Measurements from ENCODE around the gene NDUFA7. TPM values are rescaled to one million over a fixed set of nuclear protein-coding genes. Genes with fewer than 3 reads are reported as not detected.
A peak's percentile ranks its signal among the peaks of the same experiment; 100 is the strongest.
"Not testable (repeated sequence)": the region's sequence is repeated elsewhere in the genome, so short reads cannot be mapped to it uniquely, and the experiment has no call there.

Gene NDUFA7
- total RNA-seq, 2 experiments from 2014 or later, result 47.4 to 66.7 TPM

DNA sequence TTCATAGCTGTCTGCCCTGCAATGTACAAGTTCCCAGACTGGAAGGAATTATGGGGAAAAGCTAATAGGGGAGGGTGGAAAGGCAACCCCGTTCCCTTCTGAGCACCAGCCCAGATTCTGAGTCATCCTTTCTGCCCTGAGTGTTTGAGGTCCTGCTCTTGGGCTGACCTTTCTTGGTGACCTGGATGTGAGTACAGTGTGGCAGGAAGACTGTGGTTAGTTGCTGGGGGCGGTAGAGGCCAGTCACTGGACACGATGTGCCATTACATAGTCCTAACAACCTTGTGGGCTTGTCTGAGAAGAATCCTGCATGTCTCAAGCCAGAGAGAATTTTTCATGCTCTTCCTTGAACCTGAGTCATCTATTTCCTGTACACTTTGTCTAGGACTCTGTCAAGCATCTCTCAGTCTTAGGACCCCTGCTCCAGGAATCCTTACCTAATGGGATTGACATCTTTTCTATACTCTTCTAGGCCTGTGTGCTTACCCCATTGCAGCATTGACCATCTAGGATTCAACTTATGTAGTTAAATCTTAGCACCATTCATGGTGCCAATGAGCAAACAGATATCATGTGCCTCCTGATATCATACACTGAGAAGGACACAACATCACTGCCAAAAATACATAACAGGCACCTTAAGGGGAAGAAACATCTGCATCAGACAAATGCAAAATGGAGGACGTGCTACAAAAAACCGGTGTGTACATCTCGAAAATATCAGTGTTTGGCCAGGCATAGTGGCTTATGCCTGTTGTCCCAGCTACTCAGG, 34.6 kb upstream of the NDUFA7 start:
- CTCF ChIA-PET, result interaction anchor here (1.0 to 4.0 kb wide), 11 partner anchors 8 to 257 kb away, joined by 3 to 48 read pairs (median 6); partner anchors contain the start of genes ANGPTL4, KANK3 and RAB11B
- peaks cover 13% of the 10 kb centered on the region for H3K27me3 Mint-ChIP-seq
- H3K27ac Mint-ChIP-seq, result no peak overlapping the region
- DNase-seq (no peak), ATAC-seq (no peak)
- H3K4me3 Mint-ChIP-seq, result no peak overlapping the region
- H3K4me1 Mint-ChIP-seq, result peaks cover 11% of the 10 kb centered on the region
- H3K36me3 Mint-ChIP-seq, result no peaks in the 10 kb centered on the region
- H3K9me3 Mint-ChIP-seq (ENCODE audit: low read depth), result peaks cover 3% of the 10 kb centered on the region

DNA sequence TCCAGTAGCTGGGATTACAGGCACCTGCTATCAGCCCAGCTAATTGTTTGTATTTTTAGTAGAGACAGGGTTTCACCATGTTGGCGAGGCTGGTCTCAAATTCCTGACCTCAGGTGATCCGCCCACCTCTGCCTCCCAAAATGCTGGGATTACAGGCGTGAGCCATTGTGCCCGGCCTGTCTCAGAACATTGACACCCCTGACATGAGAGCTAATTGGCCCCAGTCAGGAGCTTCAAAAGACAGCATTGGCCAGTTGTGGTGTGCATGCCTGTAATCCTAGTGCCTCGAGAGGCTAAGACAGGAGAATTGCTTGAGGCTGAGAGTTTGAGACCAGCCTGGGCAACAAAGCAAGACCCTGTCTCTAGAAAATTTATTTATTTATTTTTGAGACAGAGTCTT, 31.7 kb upstream of the NDUFA7 start:
- CTCF ChIA-PET, result interaction anchor here (0.6 to 4.0 kb wide), 30 partner anchors 10 to 489 kb away, joined by 3 to 48 read pairs (median 6); partner anchors contain the start of genes ANGPTL4, KANK3, MARCHF2 and MYO1F
- H3K9me3 Mint-ChIP-seq (ENCODE audit: low read depth); DNase-seq; H3K4me3 Mint-ChIP-seq; H3K36me3 Mint-ChIP-seq; ATAC-seq; H3K27ac Mint-ChIP-seq: not testable (repeated sequence)
- Mint-ChIP-seq H3K27me3 (peaks cover 17% of the 10 kb centered on the region), H3K4me1 (peaks cover 13% of the 10 kb centered on the region)

DNA sequence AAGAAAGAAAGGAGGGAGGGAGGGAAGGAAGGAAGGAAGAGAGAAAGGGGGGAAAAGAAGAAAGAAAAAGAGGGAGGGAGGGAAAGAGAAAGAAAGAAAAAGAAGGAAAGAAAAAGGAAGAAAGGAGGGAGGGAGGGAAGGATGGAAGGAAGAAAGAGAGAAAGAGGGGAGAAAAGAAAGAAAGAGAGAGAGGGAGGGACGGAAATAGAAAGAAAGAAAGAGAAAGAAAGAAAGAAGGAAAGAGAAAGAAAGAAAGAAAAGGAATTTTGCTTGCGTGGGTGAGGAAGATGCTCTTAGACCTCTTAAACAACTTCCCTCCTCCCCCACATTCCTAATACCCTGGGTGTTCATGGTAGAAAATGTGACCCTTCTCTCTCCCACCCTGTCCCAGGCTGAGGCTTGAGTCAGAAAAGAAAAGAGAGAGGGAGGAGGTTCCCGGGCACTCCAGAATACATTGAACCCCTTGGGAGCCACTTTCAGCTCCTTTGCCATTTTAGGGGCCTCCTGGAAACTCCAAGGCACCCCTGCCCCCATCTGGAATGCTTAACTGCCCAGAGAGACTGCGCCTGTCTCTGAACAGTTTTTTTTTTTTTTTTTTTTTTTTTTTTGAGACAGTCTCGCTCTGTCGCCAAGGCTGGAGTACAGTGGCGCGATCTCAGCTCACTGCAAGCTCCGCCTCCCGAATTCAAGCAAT, 31.1 kb upstream of the NDUFA7 start:
- peaks cover 17% of the 10 kb centered on the region for H3K27me3 Mint-ChIP-seq
- no peak for DNase-seq
- peaks cover 13% of the 10 kb centered on the region for H3K4me1 Mint-ChIP-seq
- ATAC-seq, result no peak
- H3K9me3 Mint-ChIP-seq (ENCODE audit: low read depth), result peaks cover 3% of the 10 kb centered on the region
- H3K27ac Mint-ChIP-seq, result no peak overlapping the region
- H3K4me3 Mint-ChIP-seq, result no peak overlapping the region
- CTCF ChIA-PET, result interaction anchor here (0.6 to 4.0 kb wide), 18 partner anchors 9 to 766 kb away, joined by 3 to 48 read pairs (median 11); partner anchors contain the start of genes ANGPTL4, KANK3, MARCHF2 and MYO1F
- no peaks in the 10 kb centered on the region for H3K36me3 Mint-ChIP-seq

DNA sequence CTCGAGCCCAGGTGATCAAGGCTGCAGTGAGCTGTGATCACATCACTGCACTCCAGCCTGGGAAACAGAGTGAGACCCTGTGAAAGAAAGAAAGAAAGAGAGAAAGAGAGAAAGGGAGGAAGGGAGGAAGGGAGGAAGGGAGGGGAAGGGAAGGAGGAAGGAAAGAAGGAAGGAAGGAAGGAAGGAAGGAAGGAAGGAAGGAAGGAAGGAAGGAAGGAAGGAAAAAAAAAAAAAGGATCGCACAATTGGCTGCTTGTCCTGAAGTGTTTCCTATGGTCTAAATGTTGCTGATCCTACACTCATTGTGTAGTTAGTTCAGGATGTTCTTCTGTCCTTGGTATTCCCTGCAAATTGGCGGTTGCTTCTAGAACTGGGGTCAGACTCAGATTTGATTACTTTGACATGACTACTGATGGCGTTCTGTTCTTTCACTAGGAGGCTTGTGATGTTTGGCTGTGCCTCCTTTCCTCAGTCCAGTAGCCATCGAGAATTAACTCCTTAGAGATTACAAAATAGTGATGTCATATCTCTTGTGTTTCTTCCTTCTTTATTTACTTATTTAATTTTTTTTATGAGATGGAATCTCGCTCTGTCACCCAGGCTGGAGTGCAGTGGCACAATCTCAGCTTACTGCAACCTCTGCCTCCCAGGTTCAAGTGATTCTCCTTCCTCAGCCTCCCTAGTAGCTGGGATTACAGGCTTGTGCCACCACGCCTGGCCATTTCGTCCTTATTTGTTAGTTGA, 28.6 kb upstream of the NDUFA7 start:
- peaks cover 19% of the 10 kb centered on the region for H3K27me3 Mint-ChIP-seq
- H3K4me1 Mint-ChIP-seq; H3K36me3 Mint-ChIP-seq; H3K27ac Mint-ChIP-seq; H3K9me3 Mint-ChIP-seq (ENCODE audit: low read depth); H3K4me3 Mint-ChIP-seq; ATAC-seq; DNase-seq: not testable (repeated sequence)
- CTCF ChIA-PET, result interaction anchor here (0.6 to 3.1 kb wide), 2 partner anchors 15 to 143 kb away, joined by 3 to 9 read pairs; no protein-coding TSS in a partner anchor

DNA sequence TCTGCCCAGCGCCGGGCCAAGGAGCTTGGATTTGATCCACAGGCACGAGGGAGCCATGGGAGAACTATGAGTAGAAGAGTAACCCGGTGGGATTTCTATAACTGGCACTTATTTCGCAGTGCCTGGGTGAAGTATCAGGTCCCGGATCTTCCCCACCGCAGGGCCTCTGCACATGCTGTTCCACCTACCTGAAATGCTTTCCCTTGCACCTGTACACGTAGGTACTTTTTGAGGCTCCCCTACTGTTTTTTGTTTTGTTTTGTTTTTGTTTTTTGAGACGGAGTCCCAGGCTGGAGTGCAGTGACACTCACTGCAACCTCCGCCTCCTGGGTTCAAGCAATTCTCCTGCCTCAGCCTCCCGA, 22.3 kb upstream of the NDUFA7 start:
- no peaks in the 10 kb centered on the region for H3K36me3 Mint-ChIP-seq
- DNase-seq (no peak), ATAC-seq (no peak)
- no peak overlapping the region for H3K27ac Mint-ChIP-seq
- H3K4me1 Mint-ChIP-seq, result peaks cover 15% of the 10 kb centered on the region
- peak overlapping the region; percentile 68 for H3K4me3 Mint-ChIP-seq
- H3K9me3 Mint-ChIP-seq (ENCODE audit: low read depth), result no peaks in the 10 kb centered on the region
- CTCF ChIA-PET, result interaction anchor here (0.6 to 5.9 kb wide), 3 partner anchors 9 to 112 kb away, joined by 3 to 48 read pairs (median 12); no protein-coding TSS in a partner anchor
- peaks cover 17% of the 10 kb centered on the region for H3K27me3 Mint-ChIP-seq

DNA sequence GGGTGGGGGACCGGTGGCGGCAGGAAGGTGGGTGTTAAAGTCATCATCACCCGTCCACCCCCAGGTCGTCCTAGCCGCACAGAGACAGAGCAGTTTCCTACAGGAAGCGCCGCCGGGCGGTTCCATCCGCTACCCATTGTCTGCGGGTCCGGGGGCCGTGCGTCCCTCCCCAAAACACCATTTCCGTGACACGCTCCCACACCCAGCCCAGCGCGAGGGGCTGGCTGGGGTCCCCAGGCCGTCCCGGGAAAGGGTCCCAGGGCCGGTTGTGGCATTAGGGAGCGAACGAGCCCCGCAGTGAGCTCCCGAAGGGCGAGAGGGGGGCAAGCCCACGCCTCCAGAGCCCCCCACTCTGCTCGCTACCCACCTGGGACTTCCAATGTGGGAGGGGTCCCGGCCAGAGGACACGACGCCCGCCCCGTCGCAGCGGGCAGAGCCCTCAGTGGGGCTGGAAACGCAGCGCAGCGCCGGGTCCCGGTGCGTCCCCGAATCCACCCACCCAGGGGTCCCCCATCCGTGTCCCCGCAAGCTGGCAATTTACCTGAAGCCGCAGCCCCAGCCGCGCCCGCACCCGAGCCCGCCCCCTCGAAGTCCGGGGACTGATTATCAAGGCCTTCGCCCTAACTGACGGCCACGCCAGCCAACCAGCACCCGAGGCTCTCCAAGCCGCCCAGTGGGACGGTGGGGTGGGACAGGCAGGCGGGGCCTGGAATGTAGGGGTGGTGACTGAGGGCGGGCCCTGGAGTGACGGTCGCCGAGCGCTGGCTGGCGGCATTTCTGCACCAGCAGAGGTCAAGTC, 21.7 kb upstream of the NDUFA7 start, which contains the start of gene KANK3:
Gene KANK3, minus strand, starts transcription at position 579 of the 799 bp plus-strand sequence. CDS start 5,434 bp downstream, outside the sequence.
- peak; percentile 98 for DNase-seq

DNA sequence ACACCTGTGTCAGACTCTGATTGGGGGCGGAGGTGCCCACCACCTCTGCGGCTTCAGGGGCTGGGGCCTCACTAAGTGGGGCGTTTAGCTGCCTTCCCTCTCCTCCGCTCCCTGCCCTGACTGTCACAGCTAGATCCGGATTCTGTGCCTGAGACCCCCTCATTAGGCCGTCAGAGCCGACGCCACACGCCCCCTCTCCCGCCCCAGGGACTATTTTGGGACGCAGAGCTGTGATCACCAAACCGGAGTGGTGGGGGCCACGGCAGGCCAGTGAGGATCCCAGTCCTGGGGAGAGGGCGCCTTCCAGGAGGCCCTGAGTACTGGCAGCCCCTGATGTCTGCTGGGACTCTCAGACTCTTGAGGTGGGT, 21.1 kb upstream of the NDUFA7 start:
- no peak overlapping the region for H3K27ac Mint-ChIP-seq
- ATAC-seq, result no peak
- H3K4me3 Mint-ChIP-seq, result peak overlapping the region; percentile 68
- peaks cover 15% of the 10 kb centered on the region for H3K4me1 Mint-ChIP-seq
- DNase-seq, result no peak
- H3K27me3 Mint-ChIP-seq, result peaks cover 25% of the 10 kb centered on the region
- CTCF ChIA-PET, result interaction anchor here (0.9 to 5.9 kb wide), 2 partner anchors 12 to 23 kb away, joined by 3 to 48 read pairs; no protein-coding TSS in a partner anchor
- H3K36me3 Mint-ChIP-seq, result no peaks in the 10 kb centered on the region
- H3K9me3 Mint-ChIP-seq (ENCODE audit: low read depth), result no peaks in the 10 kb centered on the region

More for the DNA sequence above, 21.7 kb upstream of the NDUFA7 start, which contains the start of gene KANK3:
- no peaks in the 10 kb centered on the region for H3K9me3 Mint-ChIP-seq (ENCODE audit: low read depth)
- peak; percentile 100 for ATAC-seq
- H3K27ac Mint-ChIP-seq, result no peak within 1 kb of the TSS
- H3K4me3 Mint-ChIP-seq, result peak within 1 kb of the TSS; percentile 68
- CTCF ChIA-PET, result interaction anchor here (0.6 to 5.9 kb wide), 4 partner anchors 8 to 112 kb away, joined by 3 to 48 read pairs (median 8); no protein-coding TSS in a partner anchor
- H3K36me3 Mint-ChIP-seq, result no peaks in the 10 kb centered on the region
- peaks cover 15% of the 10 kb centered on the region for H3K4me1 Mint-ChIP-seq
- H3K27me3 Mint-ChIP-seq, result peaks cover 21% of the 10 kb centered on the region

DNA sequence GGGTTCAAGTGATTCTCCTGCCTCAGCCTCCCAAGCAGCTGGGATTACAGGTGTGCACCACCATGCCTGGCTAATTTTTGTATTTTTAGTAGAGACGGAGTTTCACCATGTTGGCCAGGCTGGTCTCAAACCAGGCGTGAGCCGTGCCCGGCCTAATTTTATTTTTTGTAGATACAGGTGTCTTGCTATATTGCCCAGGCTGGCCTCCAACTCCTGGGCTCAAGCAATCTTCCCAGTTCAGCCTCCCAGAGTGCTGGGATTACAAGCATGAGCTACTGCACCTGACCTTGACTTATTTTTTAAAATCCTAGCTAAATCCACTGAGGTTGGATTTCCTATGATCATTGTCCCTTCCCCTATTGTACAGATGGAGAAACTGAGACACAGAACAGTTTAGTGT, 20.3 kb upstream of the NDUFA7 start:
- Mint-ChIP-seq H3K4me1 (peaks cover 15% of the 10 kb centered on the region), H3K27me3 (peaks cover 27% of the 10 kb centered on the region)
- not testable (repeated sequence) for H3K27ac Mint-ChIP-seq; ATAC-seq; H3K36me3 Mint-ChIP-seq; H3K4me3 Mint-ChIP-seq; DNase-seq; H3K9me3 Mint-ChIP-seq (ENCODE audit: low read depth)
- CTCF ChIA-PET, result interaction anchor here (1.0 to 5.9 kb wide), 5 partner anchors 13 to 398 kb away, joined by 3 to 48 read pairs (median 3); partner anchors contain the start of gene TIMM44

DNA sequence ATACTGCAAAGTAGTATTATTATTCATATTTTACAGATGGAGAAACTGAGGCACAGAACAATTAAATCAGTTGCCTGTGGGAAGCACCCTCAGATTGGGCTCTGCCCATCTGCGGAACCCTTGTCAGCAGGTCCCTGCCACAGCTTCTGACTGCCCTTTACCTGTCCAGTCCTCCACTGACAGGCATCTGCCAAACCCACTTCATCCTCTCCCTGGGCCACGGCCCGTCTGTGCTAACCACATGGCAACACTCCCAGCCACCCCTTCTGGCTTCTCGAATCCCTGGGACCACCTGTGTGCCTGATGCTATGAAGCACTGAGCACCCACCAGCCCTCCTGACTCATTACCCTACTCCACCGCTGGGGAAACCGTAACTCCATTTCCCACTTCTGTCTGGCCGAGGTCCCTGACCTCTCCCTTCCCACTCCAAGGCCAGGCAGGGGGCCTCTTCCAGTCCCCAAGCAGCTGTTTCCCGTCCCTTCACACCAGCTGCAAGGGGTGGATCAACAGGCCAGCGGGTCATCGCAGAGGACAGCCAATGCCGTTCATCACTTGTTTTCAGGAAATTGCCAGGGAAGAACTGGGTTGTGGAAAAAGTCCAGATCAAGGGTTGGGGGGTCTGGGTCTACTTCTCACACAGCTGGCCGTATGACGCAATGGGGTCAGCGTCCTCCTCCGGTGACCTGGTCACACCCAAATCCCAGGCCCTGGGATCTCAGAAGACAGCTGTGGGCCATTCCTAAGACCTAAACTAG, 19.3 kb upstream of the NDUFA7 start:
- no peak overlapping the region for H3K27ac Mint-ChIP-seq

DNA sequence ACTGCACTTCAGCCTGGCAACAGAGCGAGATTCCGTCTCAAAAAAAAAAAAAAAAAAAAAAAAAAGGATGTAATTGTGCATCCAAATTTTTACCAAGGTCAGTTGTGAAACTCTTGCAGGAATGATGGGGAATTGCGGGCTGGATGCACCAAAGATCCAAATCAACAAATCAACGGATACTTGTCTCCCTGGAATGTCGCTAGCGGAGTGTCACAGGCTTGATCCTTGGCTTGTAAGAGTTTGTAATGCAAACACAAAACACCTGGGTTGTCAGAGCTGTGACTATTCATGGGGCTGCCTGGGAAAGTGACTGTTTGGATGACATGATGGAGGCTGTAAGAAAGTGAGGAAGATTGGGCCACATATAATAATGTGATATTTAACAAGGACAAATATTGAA, 17.7 kb upstream of the NDUFA7 start:
- DNase-seq (no peak), ATAC-seq (no peak)
- Mint-ChIP-seq H3K9me3 (ENCODE audit: low read depth) (no peaks in the 10 kb centered on the region), H3K27ac (no peak overlapping the region), H3K36me3 (no peaks in the 10 kb centered on the region), H3K4me1 (peaks cover 25% of the 10 kb centered on the region), H3K27me3 (peaks cover 39% of the 10 kb centered on the region), H3K4me3 (no peak overlapping the region)
- CTCF ChIA-PET, result interaction anchor here (1.1 to 2.0 kb wide), 3 partner anchors 9 to 16 kb away, joined by 3 to 8 read pairs (median 4); no protein-coding TSS in a partner anchor

More for the DNA sequence above, 19.3 kb upstream of the NDUFA7 start:
- Mint-ChIP-seq H3K27me3 (peaks cover 34% of the 10 kb centered on the region), H3K4me1 (peaks cover 21% of the 10 kb centered on the region), H3K9me3 (ENCODE audit: low read depth) (no peaks in the 10 kb centered on the region), H3K36me3 (no peaks in the 10 kb centered on the region), H3K4me3 (no peak overlapping the region)
- ATAC-seq (no peak), DNase-seq (no peak)
- CTCF ChIA-PET, result interaction anchor here (0.6 to 5.9 kb wide), 7 partner anchors 9 to 240 kb away, joined by 3 to 48 read pairs (median 3); no protein-coding TSS in a partner anchor

DNA sequence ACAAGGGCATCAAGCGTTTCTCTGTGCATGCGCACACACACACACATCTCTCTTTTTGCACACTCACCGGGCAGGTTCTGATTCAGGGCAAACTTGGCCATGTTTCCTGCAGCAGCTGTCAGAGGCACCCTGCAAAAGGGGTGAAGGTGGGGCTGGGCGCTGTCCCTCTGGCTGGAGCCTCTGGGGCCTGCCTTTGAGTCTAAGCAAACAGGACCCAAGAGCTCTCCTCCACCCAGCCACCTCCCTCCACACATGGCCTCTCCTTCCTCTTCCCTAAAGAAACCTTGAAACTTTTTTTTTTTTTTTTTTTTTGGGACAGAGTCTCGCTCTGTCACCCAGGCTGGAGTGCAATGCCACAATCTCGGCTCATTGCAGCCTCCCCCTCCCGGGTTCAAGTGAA, 16.6 kb upstream of the NDUFA7 start:
- ATAC-seq, result no peak
- Mint-ChIP-seq H3K27ac (no peak overlapping the region), H3K4me1 (peaks cover 21% of the 10 kb centered on the region), H3K9me3 (ENCODE audit: low read depth) (no peaks in the 10 kb centered on the region), H3K27me3 (peaks cover 45% of the 10 kb centered on the region), H3K36me3 (no peaks in the 10 kb centered on the region), H3K4me3 (no peak overlapping the region)
- CTCF ChIA-PET, result no interaction called here
- DNase-seq, result no peak
